Stimulated activated naive CD4-positive, alpha-beta T cell (primary cell): ENCODE data around the gene WNT3.

Experiments used
- DNase-seq, 6 experiments: peaks; one replicate each; lab custom pipeline; 2025; lab: John Stamatoyannopoulos, UW

The WNT3 gene

DNA sequence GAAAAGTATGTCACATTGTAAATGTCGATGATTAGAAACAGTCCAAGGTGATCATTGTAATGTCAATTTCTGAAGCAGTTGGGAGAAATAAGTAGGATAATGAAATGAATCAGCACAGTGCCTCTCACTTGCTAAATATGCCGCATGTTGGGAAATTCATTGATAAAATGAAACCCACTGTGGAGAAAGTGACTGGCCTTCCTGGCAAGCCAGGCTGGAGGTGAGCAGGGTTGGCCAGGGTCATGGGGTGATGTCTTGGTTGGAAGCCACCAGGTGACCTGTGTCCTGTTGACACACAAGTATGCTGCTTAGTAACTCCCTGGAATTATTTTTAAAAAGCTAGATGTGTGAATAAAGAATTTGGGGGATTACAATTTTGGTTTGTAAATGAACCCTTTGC lies 18.0 kb upstream of the WNT3 start:
- DNase-seq: no peak

DNA sequence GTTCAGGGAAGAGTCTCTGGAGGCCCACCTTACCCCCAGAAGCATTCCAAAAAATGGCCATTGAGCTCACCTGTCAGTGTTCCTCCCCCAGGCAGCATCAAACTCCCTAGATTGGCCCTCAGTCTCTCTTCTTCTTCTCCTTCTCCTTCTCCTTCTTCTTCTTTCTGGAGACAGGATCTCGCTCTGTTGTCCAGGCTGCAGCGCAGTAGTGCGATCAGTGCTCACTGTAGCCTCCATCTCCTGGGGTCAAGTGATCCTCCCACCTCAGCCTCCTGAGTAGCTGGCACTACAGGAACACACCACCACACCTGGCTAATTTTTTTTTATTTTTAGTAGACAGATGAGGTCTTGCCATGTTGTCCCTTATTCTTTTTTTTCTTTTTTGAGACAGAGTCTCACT lies 16.4 kb upstream of the WNT3 start:
- DNase-seq: no peak

DNA sequence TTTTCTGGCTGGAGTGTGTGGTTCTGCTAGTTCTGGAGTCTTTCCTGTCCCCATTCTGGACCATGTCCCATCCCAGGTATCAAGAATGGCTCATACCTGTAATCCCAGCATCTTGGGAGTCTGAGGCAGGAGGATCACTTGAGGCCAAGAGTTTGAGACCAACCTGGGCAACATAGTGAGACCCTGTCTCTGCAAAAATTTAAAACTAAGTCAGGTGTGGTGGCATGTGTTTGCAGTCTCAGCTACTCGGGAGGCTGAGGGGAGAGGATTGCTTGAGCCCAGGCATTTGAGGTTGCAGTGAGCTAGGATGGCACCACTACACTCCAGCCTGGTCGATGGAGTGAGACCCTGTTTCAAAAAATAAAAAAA lies 15.3 kb upstream of the WNT3 start:
- DNase-seq: no peak

DNA sequence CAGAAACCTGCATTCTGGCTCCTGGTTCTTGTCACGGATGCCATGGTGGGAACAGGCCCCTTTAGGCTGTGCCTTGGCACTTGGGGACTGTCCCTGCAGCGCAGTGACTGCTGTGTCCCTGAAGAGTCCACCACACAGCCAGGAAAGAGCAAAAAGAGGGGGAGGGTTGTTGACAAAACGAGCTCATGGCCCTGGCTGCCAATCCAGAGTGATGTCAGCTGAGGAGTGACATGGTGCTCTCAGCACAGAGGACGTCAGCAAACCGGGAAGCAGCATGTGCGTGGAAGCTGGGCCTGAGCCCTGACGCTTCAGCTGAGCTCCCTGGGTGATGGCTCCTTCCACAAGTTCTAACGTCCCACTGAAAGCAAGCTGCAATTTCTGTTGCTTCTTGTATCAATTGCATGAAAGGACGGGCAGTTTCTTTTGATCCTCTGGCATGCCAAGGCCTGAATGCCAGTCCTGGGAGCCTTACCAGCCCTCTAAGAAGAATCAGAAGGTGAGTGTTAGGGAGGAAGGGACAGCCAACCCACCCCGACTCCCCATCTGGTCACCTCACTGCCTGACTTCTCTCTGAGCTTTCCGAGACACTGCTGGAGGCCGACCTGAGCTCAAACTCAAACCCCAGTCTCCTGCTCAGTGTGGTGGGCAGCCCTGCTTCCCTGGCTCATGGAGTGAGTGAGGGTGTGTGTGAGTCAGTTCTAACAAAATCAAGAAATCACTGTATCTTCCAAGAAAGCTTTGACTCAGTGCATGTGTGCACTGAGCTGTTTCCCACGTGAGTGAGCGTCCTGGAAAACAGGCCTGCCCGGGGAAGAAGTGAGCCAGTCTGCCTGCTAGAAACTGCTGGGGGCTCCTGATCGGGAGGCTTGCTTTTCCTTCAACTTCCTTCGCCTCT lies 14.7 kb upstream of the WNT3 start:
- DNase-seq: no peak

DNA sequence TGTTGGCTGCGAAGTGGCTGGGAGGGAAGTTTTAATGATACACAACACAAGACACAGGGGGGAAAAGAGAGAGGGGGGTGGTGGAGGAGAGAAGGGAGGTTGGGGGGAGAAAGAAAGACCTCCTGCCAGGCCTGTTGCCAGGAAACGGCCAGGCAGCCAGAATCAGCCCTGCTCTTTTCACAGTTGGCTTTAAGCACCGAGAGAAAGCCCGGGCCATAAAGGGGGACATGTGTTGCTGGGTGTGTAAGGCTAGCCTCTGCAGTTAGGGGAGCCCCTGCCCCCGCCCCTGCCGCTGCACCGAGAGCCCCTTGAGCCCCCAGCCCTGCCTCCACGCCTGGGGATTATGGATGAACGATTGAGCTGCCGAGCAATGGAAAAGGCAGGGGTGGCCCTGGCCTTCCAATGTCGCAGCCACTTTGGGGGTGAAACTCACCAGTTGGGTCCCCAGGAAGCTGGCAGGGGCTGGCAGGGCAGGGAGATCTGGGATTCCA lies 13.9 kb upstream of the WNT3 start:
- DNase-seq: no peak

DNA sequence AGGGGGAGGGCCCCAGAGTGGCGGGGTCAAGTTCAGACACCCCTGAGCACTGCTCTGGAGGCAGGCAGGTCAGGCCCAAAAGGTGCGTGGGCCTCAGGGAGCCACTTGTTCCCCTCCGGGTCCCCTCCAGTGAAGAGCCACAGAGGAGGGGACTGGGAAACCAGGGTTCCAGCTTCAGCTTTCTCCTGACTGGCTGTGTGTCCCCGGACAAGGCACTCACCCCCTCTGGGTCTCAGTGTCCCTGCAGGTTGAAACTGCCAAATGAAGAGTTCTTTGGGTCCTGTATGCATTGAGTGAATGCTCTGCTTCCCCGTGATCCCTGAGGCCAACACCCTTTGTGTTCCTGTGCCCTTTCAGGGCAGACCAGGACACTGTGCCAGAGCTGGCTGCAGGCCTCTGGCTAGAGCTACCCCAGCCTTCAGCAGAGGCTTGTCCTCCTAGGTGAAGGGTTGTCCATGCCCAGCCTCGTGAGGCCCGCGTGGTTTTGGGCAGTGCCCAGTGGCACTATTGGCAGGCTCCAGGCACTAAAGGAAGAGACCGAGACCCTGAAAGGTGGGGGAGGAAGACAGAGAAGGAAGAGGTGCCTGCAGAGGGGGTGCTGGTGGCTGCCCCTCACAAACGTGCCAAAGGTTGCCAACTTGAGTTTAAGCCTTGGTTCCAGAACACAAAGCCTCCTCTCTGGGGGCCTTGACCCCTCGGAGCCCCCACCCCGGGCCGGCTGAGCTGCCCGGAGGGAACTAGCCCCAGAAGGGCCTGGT lies 13.3 kb upstream of the WNT3 start:
- no peak for DNase-seq

DNA sequence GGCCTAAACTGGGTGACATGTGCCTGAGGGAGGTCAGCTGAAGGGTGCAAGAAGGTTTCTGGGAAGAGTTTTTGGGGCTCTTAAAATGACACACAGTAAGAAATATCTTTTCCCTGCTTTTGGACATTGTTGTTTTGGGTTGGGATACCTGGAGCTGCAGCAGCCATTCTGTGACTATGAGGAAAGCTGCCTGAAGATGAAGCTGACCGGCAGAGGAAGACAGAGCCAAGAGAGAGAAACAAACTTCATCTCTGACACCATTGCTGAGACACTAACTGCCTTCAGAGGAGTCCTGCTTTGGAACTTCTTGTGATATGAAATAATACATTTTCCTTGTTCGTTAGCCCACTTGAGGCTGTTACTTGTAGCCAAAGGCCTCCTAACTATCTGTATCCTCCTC lies 8.8 kb upstream of the WNT3 start:
- DNase-seq: no peak

DNA sequence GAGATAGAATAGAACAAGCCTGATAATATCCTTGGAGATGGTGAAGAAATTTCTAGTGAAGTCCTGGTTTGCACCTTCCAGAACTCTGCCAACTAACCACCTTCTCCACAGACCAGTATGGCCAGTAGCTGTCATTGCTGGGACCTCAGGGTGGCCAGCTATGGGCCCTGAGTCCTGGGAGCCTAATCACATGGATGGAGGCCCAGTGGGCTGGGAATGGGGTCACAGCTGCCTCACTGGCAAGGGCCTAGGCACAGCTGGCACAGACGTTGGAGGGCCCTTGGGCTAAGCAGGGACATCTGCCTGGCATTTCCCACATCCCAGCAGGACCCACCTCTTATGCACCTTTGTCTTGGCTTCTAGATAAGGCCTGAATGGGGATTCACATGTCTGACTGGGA lies 7.6 kb upstream of the WNT3 start:
- no peak for DNase-seq

DNA sequence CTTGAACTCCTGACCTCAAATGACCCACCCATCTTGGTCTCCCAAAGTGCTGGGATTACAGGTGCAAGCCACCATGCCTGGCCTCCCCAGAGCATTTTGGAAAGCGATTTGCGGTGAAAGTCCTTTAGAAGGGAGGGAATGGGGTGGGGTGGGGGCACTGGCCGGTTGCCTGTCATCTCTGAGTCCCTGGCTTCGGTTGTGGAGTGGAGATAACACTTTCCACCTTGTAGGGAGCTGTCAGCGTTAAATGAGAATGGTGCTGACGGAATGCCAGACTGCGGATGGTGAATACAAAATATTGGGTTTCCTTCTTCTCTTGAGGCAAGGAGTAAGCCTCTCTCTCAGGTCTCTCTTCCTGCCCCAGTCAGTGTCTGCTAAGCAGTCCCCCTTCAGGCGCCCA lies 5.2 kb upstream of the WNT3 start:
- DNase-seq: no peak

DNA sequence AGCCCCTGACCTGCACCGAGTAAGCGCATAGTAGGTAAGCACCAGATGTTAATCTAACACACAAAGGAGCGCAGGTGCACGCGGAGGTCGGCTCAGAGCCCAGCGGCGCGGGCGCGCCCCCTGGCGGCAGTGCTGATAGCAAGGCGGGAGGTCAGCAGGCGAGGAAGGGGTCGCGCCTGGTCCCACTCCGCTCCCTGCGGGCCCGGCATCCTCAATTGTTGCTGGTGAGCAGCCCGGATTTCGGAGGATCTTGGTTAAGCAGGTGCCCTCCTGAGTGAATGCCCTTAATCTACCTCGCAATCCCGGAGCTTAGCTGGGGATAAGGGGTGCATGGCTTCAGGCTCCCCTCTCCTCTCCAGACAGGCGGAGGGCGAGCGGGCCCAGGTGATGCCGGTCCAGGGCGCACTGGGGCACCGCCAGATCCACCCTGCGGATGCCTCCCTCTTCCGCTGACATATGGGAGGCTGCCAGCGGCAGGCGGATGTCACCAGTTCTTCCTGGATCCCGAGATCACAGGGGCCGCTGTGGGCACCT lies 4.0 kb upstream of the WNT3 start:
- peak in 2 of 6 experiments; percentile 3 to 14 for DNase-seq

DNA sequence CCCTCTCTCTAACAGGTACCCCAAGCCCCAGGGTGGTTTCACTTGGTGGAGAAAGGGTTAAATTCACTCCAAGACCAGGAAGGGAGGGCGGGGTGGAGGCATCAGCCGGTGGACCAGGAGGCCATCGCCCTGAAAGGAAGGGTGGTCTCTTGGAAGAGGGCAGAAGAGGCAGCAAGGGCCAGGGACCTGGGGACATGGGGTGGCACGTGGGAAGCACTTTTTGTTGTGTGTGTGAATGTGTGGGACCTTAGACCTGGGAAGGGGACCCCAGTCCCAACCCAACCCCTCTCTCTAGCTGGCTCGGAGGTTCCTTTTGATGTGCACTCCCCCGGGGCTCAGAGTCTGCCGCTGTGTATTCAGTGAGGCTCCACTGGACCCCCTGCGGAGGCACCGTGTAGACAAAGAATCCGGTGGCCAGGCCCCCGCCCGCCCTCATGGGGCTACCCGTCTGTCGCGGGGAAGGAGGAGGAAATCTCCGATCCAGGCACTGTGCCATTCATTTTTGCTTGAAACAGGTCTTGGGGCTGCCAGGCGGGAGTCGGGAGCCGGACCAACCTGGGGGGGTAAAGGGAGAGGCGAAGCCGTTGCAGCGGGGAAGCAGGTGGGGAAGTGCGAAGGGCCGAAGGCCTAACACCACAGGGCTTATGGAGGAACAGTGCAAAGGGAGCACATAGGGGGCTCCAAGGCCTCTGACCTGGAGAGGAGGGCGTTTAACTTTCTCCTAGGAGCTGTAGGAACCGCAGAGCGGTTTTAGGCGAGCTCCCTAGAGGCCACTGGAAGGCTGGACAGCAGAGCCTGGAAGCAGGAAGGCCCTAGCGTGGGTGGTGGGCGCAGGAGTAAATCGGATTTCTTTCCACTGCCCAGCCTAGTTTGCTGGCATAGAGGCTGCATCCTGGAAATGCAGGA lies 3.2 kb upstream of the WNT3 start:
- no peak for DNase-seq

DNA sequence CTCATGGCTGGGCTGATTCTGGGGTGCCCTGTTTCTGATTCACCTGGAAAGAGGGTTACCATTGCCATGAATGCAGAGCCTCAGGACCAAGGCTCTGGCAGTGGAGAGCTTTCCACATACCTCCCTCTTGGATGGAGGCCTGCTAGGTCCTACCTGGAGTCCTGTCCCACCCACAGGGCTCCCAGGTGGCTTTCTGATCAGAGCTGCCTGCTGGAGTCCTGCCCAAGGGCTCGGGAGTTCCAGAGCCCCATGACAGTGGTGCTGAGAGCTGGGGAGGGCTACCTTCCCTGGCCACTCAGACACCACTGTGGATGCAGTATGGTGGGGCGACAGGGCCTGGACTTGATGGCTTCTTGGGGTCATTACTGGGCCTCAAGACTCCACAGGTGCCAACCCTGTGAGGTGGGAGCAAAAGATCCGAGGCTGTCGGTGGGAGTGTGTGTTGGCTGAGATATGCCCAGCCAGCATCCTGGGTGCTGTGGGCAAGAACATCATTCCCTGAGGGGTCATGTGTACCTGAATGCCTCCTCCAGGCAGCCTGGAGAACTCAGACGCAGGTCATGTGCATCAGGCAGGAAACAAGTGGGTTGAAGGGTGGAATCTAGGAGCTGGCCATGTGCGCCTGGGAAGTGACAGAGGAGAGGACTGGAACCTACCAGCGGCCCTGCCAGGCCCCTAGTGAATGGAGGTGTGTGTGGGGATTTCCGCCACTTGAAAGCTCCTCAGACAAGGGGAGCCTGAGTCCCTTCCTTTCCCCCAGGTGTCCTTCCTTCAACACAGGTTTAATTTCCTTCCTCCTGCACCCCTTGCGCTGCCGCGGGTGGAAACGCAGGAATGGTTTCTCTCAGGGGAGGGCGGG lies 2.3 kb upstream of the WNT3 start:
- no peak for DNase-seq

DNA sequence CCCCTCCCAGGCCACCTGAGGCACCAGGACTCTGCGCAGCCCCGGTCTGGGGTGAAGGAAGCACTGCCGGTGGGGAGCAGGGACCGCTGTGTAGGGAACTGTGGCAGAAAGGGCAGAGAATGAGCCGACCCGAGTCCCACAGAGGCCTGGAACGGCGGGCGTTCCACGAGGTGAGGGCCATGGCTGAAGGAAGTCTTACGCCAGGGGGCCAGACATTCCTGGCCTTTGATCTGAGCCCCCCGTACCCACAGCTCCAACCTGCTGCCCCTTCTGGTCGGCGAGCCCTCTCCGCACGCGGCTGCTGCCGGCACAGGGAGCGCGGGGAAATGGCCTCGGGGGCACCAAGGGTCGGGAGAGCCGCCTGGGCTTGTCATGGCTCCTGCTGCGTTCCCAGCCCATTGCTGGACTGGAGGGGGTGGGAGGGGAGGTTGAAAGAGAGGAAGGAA lies 1.4 kb upstream of the WNT3 start:
- DNase-seq: peak in 1 of 6 experiments; percentile 31

DNA sequence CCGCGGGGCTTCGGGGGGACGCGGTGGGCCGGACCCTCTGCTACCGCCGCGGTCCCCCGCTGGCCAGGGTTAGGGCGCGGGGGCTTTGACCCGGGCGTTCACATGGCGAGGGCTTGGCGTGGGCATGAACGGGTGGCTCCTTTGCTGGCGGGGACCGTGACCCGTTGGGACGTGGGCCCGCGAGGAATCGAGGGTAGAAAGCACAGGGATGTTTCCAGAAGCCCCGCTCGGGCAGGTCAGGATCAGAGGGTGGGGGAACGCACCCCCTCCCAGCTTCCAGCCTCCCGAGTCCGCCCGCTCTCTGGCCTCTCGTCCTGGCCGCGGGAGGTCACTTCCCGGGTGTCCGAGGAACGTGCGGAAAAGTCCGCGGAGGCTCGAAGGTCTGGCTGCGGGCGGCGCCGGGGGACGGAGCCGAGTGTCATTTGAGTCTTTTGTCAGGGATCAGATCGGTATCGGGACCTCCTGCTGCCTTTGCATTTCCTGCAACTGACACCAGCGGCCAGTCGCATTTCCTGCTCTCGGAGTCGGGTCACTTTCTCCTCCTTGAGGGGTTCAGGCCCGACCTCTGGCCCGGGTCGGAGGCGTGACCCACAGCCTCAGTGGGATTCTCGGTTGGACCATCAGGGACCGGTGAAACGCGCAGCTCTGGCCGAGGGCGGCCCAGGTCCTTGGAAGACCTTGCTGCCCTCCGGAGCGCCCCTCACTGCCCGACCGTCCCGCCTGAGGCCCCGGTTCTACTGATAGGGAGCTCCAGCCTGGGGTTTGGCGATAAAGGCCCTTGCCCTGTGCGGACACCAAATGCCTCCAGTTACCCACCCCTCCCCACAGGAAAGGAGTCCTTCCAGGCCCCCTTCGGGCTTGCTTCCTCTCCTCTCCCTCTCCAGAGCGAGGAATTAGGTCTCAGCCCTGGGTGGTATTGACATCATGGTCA lies 702 bp upstream of the WNT3 start:
- peak in 3 of 6 experiments; percentile 13 to 31 (median 16) for DNase-seq

DNA sequence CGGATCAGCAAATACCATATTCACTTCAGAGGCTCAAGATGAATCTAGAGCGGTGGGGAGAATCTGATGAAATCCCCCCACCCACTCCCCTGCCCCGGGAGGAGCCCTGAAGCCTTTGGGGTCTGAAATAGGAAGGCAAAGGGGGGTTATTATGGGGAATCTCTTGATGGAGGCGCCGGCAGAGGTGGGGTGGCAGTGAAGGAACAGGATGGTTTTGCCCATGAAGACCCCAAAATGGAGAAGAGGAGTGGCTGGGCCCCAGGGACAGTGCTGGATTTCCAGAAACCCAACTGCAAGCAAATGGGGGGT lies 637 bp downstream of the WNT3 start:
- no peak for DNase-seq

DNA sequence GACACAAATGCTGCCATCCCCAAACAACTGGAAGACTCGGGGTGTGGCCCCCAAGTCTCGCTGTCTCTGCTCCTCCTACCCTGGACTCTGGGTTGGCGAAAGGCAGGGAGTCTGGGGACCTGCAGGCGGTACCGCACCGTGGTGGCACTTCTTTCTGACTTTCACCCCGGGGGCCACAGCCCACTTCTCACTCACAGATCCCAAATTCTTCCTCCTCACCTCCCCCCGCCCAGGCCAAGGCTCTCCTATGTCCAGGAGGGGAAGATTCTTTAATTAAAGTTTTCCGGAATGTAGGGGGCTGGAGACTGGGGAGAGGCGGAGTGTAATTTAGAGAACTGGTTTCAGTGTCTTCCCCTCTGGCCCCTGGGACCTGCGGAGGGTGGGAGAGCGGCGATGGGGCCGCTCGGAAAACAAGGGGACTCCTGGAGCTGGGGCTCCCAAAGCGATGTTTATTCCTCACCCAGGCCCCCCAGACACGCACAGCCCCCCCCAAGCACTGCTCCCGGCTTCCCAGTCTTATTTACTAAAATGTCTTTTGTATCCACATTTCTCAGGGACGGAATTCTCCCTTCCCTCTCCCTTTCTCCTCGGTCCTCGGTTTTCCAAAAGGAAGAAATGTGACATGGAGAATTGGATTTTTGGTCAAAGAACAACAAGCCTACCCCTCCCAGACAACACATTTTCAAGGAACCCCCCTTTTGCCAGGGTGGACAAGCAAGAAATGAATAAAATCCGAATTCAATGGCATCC lies 1.2 kb downstream of the WNT3 start:
- DNase-seq: no peak

DNA sequence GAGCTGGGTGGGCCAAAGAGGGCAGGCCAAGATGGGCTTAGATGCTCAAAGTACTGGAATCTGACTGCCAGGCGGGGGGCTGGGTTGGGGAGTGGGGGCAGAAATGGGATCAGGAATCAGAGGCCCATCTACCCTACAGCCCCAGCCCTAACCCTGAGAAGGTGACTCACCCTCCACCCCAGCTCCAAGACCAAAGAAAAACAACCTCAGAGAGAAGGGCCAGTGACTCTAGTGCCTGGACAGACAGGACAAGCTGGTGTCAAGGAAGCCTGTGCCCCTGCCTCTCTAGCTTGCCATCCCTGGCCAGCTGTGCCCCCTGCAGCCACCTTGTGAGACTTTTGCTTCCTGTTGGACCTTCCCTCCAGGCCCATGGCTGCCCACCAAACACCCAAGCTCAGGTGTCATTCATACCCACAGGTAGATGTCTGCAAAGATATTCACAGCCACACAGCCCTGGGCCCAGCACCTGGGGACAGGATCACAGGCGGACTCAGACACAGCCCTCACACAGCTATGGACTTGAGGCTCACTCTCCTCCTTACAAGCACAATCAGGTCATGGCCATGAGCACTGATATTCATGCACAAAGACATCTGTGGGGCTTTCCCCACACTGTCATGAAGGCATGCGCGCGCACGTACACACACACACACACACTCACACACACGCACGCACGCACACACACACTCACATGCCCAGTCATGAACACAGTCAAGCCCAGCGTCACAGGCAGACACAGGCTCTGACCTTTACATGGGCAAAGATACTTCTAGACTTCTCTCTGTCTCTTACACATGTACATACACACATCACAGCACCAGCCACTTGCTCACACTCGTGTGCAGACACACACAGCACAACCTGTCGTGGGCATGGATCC lies 2.8 kb downstream of the WNT3 start:
- no peak for DNase-seq

DNA sequence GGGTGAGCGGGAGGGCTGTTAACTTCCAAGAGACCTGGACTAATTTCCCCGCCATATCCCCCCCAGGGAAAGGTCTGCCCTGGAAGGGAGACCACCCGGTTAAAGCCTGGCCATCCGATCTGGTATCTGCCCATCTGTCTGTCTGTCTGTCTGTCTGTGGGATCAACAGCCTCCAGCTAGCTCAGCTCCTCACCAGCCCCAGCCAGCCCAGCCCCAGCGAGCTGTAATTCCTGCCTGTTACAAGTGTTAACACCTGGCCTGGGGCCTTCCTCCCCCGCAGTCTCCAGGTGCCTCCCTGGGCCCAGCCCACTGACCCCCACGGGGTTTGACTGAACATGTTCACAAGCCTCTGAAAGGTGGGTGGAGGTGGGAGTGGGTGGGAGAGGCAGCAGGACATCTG lies 4.0 kb downstream of the WNT3 start:
- no peak for DNase-seq
